MCF 10A (cell line): Measurements from ENCODE around the gene TPGS1. TPM values are rescaled to one million over a fixed set of nuclear protein-coding genes. Genes with fewer than 3 reads are reported as not detected.

ENCODE experiments used
- BruUV-seq: library from RNA; stranded (reverse); fragments of 400-500 nt; replicated peaks from 2 replicates; lab custom pipeline; 2021; lab: Mats Ljungman, UMichigan
- CTCF ChIA-PET: fragments of 300-600 bp; sonication (Branson Sonifier 250); formaldehyde crosslinking; extraction: SDS; loops from one replicate; lab custom pipeline; 2021; ENCODE audit warnings: antibody characterized with exemption, inconsistent platforms; lab: Yijun Ruan, JAX
- POLR2A ChIA-PET: fragments of 300-600, 350-650 bp; sonication (Branson Sonifier 250); formaldehyde crosslinking; extraction: SDS; loops from one replicate; lab custom pipeline; 2020; ENCODE audit warnings: antibody characterized with exemption, inconsistent platforms; lab: Yijun Ruan, JAX
- DNase-seq: peaks from one replicate; pipeline ENCODE4 v3.0.0-alpha.2; 2018; ENCODE audit not compliant: unreplicated experiment
- H3K27ac Mint-ChIP-seq: one replicate; pipeline ENCODE4 v1.8.0; 2022; ENCODE audit warnings: mild to moderate bottlenecking, low read depth, mixed read lengths; ENCODE audit not compliant: unreplicated experiment
- H3K27me3 Mint-ChIP-seq: one replicate; pipeline ENCODE4 v1.8.0; 2022; ENCODE audit warnings: mixed read lengths; ENCODE audit not compliant: insufficient read depth, unreplicated experiment
- H3K36me3 Mint-ChIP-seq: one replicate; pipeline ENCODE4 v1.8.0; 2022; ENCODE audit warnings: mild to moderate bottlenecking, moderate library complexity, mixed read lengths; ENCODE audit not compliant: insufficient read depth, unreplicated experiment
- H3K4me1 Mint-ChIP-seq: one replicate; pipeline ENCODE4 v1.8.0; 2022; ENCODE audit warnings: mixed read lengths; ENCODE audit not compliant: insufficient read depth, unreplicated experiment
- H3K4me3 Mint-ChIP-seq: one replicate; pipeline ENCODE4 v1.8.0; 2022; ENCODE audit warnings: mild to moderate bottlenecking, moderate library complexity, mixed read lengths; ENCODE audit not compliant: unreplicated experiment
- H3K9me3 Mint-ChIP-seq: one replicate; pipeline ENCODE4 v1.8.0; 2022; ENCODE audit warnings: mixed read lengths; ENCODE audit not compliant: unreplicated experiment
- CTCF ChIP-seq: fragments of 200-600 bp; IDR thresholded peaks from one replicate; pipeline ENCODE4 v1.8.0; 2022; ENCODE audit warnings: antibody characterized with exemption, mild to moderate bottlenecking; ENCODE audit not compliant: unreplicated experiment
- intact Hi-C: fragments of 100-400 bp; cut with micrococcal nuclease; formaldehyde crosslinking; loops from 2 replicates; pipeline ENCODE4 v1.14.1; 2022
- total RNA-seq: library from RNA; stranded (reverse); gene quantifications from 2 replicates; pipeline ENCODE4 v1.2.3, GENCODE V29; 2022

The TPGS1 gene
- total RNA-seq, 1 experiment from 2014 or later = 11.9 TPM

GRCh38 chr19:459724-460511, 47.4 kb upstream of the TPGS1 start:
- intact Hi-C loops = no loop called here
- TF ChIP-seq CTCF = no peak
- peak; percentile 4 for DNase-seq
- peak overlapping the region; percentile 49 for H3K27ac Mint-ChIP-seq
- H3K9me3 Mint-ChIP-seq = peaks cover 7% of the 10 kb centered on the region
- ChIA-PET POLR2A (no interaction called here), CTCF (no interaction called here)
- no peaks in the 10 kb centered on the region for H3K4me1 Mint-ChIP-seq
- H3K4me3 Mint-ChIP-seq = peak overlapping the region; percentile 61
- peaks cover 6% of the 10 kb centered on the region for H3K36me3 Mint-ChIP-seq
- BruUV-seq = no TSS peak
- H3K27me3 Mint-ChIP-seq = no peaks in the 10 kb centered on the region

- TF ChIP-seq CTCF = no peak
- no peaks in the 10 kb centered on the region for H3K4me1 Mint-ChIP-seq
- H3K27me3 Mint-ChIP-seq = no peaks in the 10 kb centered on the region
- CTCF ChIA-PET = no interaction called here
- peak within 1 kb of the TSS; percentile 71 for H3K4me3 Mint-ChIP-seq
- H3K27ac Mint-ChIP-seq = peak within 1 kb of the TSS; percentile 49
- POLR2A ChIA-PET = interaction anchor here (0.7 kb wide), 1 partner anchor 112 kb away, joined by 4 read pairs; no protein-coding TSS in a partner anchor
- intact Hi-C loops = no loop called here
- peaks cover 6% of the 10 kb centered on the region for H3K36me3 Mint-ChIP-seq
- DNase-seq = no peak
- BruUV-seq = no TSS peak
- H3K9me3 Mint-ChIP-seq = peaks cover 17% of the 10 kb centered on the region
These were observed 46.2 kb upstream of the TPGS1 start, which contains the start of gene SHC2 for GRCh38 chr19:460877-461720. Gene SHC2, minus strand, starts transcription at chr19:461033. Its CDS starts 37 bp downstream, at chr19:460996.

GRCh38 chr19:461721-462551, 45.4 kb upstream of the TPGS1 start:
- Mint-ChIP-seq H3K36me3 (no peaks in the 10 kb centered on the region), H3K4me3 (peak overlapping the region; percentile 71), H3K27me3 (no peaks in the 10 kb centered on the region), H3K9me3 (peaks cover 23% of the 10 kb centered on the region), H3K27ac (peak overlapping the region; percentile 42), H3K4me1 (no peaks in the 10 kb centered on the region)
- DNase-seq = no peak
- intact Hi-C loops = no loop called here
- ChIA-PET CTCF (no interaction called here), POLR2A (interaction anchor here (0.7 to 1.5 kb wide), 2 partner anchors 24 to 113 kb away, joined by 4 to 5 read pairs; no protein-coding TSS in a partner anchor)
- TF ChIP-seq CTCF = no peak
- BruUV-seq = no TSS peak
